ENCODE results near the gene FAM76A.
"Not testable (repeated sequence)": the region's sequence is repeated elsewhere in the genome, so short reads cannot be mapped to it uniquely, and the experiment has no call there.

FAM76A gene

GRCh38 chr1:27725374-27726172 lies at the start of gene FAM76A:
FAM76A (plus strand) TSS chr1:27725961; CDS start chr1:27726081, 120 bp downstream.
- peak; percentile 100 for DNase-seq

- DNase-seq: no peak
These were observed 49.4 kb upstream of the FAM76A start for GRCh38 chr1:27676410-27676809.

- no peak for DNase-seq
These were observed 47.0 kb upstream of the FAM76A start for GRCh38 chr1:27678747-27679146.

- not testable (repeated sequence) for DNase-seq
These were observed 45.5 kb upstream of the FAM76A start for GRCh38 chr1:27680225-27680791.

- not testable (repeated sequence) for DNase-seq
These were observed 44.2 kb upstream of the FAM76A start for GRCh38 chr1:27681580-27681979.

GRCh38 chr1:27682351-27682944 lies 43.3 kb upstream of the FAM76A start:
- DNase-seq: no peak

GRCh38 chr1:27684176-27684575 lies 41.6 kb upstream of the FAM76A start:
- DNase-seq: no peak

- DNase-seq: no peak
These were observed 39.4 kb upstream of the FAM76A start for GRCh38 chr1:27686223-27686990.

- no peak for DNase-seq
These were observed 37.9 kb upstream of the FAM76A start for GRCh38 chr1:27687906-27688305.

- DNase-seq: no peak
These were observed 36.2 kb upstream of the FAM76A start for GRCh38 chr1:27689423-27690173.

GRCh38 chr1:27690183-27690582 lies 35.6 kb upstream of the FAM76A start:
- DNase-seq: no peak

- not testable (repeated sequence) for DNase-seq
These were observed 28.9 kb upstream of the FAM76A start for GRCh38 chr1:27696835-27697234.

- DNase-seq: no peak
These were observed 20.8 kb upstream of the FAM76A start for GRCh38 chr1:27704958-27705357.

- DNase-seq: no peak
These were observed 20.2 kb upstream of the FAM76A start for GRCh38 chr1:27705545-27705944.

- DNase-seq: no peak
These were observed 15.2 kb upstream of the FAM76A start for GRCh38 chr1:27710574-27710973.

- no peak for DNase-seq
These were observed 12.5 kb upstream of the FAM76A start for GRCh38 chr1:27713139-27713725.

- DNase-seq: no peak
These were observed 11.8 kb upstream of the FAM76A start for GRCh38 chr1:27713869-27714513.

- DNase-seq: no peak
These were observed 9.4 kb upstream of the FAM76A start for GRCh38 chr1:27716262-27716895.

- no peak for DNase-seq
These were observed 6.2 kb upstream of the FAM76A start for GRCh38 chr1:27719286-27720251.

GRCh38 chr1:27724961-27725373 lies 794 bp upstream of the FAM76A start:
- peak in 1 of 2 donors; percentile 1 for DNase-seq
